Activated CD4-positive, alpha-beta T cell treated with anti-CD3 and anti-CD28 coated beads for 24 hours (primary cell): ENCODE measurements around the gene VWA8.
"Not testable (repeated sequence)": the region's sequence is repeated elsewhere in the genome, so short reads cannot be mapped to it uniquely, and the experiment has no call there.

Source experiments
- DNase-seq, 2 donors: peaks; one replicate each; pipeline ENCODE4 v3.0.0-alpha.2; 2020; ENCODE audit warnings: low read depth in 2 of 2

Gene VWA8

DNA sequence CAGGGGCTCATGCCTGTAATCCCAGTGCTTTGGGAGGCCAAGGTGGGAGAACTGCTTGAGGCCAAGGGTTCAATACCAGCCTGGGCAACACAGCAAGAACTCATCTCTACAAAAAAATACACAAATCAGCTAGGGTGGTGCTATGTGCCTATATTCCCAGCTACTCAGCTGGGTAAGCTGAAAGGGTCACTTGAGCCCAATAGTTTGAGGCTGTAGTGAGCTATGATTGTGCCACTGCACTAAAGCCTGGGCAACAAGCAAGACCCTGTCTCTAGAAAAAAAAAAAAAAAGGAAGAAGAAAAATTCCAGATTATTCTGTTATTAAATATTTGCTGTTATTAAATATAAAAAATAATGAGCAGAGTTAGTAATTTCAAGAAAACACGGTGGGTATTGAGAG, 372.5 kb downstream of the VWA8 start:
- no peak for DNase-seq

- no peak for DNase-seq
These were observed 373.4 kb downstream of the VWA8 start for GRCh38 chr13:41587490-41587889.

GRCh38 chr13:41586216-41586615, 374.7 kb downstream of the VWA8 start:
- no peak for DNase-seq

DNA sequence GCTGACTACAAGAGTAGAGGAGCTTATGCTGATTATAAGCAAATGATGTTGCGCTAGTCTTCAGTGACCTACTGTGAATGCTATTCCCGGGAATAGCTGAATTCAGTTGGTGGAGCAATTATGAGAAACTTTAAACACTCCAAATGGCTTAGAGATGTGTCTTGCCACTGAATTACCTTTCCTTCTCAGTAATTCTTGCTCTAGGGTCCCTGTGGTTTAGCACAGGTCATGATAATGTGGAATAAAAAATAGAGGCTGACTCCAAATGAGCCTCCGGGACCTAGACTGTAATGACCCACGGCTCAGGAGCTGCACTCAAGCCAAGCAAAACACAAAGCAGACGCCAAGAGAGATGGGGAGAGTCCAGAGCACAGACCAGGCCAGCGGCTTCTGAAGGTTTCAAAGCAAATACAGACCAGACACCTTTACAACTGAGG, 378.9 kb downstream of the VWA8 start:
- no peak for DNase-seq

DNA sequence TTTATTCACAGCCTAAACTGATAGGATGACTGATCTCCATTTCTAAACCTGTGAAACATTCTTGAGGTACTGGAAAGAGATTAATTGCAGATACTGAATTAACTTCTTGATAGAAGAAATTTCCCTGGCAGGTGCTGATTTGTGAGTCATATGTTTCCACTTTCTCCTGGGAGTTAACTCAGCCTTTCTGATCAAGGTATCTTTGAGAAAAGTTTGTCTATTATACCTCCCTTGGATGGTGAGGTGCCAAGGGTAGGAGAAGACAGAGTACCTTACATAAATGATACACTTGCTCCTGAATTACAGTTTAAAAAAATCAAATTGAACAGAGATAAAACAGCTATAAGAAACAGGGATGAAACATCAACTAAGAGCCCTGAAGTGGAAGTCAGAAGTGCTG, 380.6 kb downstream of the VWA8 start:
- DNase-seq: no peak

GRCh38 chr13:41579881-41580280, 381.0 kb downstream of the VWA8 start:
- DNase-seq: no peak

DNA sequence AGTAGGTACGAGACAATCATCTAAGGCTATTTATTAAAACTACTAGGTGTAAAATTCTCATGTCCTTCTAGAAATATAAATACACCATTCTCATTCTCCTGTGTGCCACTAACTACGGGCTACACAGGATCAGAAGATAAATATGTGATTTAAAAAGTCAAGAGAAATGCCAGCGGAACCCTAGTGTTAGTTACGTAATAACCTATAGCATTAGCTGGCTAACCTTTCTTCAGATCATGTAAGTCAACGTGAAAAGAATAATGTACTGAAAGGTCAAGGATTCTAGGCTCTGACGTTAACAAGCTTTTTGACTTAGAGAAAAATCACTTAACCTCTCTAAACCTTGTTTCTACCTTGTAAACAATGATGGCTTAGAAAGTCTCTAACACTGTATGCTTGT, 381.7 kb downstream of the VWA8 start:
- DNase-seq: no peak

GRCh38 chr13:41578371-41578770, 382.5 kb downstream of the VWA8 start:
- DNase-seq: no peak

GRCh38 chr13:41577436-41577835, 383.5 kb downstream of the VWA8 start:
- no peak for DNase-seq

DNA sequence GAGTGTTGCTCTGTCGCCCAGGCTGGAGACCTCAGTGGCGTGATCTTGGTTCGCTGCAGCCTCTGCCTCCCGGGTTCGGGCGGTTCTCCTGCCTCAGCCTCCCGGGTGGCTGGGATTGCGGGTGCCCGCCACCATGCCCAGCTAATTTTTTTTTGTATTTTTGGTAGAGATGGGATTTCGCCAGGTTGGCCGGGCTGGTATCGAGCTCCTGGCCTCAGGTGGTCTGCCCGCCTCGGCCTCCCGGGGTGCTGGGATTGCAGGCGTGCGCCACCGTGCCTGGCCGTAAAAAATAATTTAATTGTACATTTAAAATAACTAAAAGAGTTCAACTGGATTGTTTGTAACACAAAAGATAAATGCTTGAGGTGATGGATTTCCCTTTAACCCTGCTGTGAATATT, 387.3 kb downstream of the VWA8 start:
- not testable (repeated sequence) for DNase-seq

GRCh38 chr13:41571817-41572340, 389.0 kb downstream of the VWA8 start:
- DNase-seq: not testable (repeated sequence)

DNA sequence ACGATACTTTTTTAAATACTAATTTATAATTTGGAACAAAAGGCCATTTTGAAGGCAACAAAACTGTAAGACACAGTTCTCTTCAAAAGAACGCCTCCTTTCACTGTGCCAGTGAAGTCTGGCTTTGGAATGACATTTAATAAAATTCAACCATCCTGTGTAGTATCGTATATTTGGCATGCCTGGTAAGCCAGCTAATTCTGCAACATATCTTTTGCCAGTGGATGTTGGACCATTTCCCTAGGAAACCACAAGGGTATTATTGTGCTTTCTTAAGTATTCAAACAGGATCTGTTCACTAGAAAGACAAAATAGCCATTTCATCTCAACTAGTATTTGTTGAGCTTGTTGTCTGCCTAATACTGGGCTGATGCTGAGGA, 391.9 kb downstream of the VWA8 start:
- no peak for DNase-seq

- no peak for DNase-seq
These were observed 392.6 kb downstream of the VWA8 start for GRCh38 chr13:41568143-41568971.

- no peak for DNase-seq
These were observed 393.5 kb downstream of the VWA8 start for GRCh38 chr13:41567363-41567762.

DNA sequence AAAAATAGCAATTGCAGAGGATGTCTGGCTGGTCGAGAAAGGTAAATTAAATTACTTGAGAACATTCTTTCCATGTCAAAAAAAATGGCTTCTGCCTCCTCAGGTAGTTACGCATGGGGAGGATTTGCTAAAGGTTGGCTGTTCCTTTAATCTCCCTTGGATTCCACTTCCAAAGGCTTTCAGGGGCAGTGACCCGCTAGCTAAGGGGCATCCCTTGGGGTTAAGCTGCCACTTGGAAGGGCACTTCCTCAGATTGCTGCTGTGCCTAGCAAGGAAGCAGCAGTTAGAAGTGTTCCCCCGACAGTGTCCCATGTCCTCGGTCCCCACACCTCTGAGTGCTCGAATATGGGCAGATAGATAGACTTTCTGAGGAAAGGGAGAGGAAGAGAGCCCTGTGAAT, 395.1 kb downstream of the VWA8 start:
- no peak for DNase-seq

DNA sequence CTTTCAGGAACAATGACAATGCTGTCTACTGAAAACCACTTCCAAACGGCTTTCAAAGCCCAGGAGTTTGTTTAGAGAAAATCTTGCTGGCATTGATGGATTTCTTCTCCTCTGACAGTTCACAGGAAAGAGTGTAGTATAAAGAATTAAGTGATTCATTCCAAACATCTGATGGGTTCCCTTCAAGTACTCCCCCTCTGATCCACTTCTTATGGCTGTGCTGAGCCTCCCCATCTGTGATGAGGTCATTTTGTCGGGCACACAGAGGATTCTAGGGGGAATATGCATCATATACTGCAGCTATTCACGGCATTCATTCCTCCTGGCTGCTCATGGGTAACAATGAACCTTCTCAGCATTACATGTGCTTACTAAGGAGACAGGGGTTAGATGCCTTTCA, 395.7 kb downstream of the VWA8 start:
- DNase-seq: no peak

GRCh38 chr13:41563984-41564365, 396.9 kb downstream of the VWA8 start:
- no peak for DNase-seq

DNA sequence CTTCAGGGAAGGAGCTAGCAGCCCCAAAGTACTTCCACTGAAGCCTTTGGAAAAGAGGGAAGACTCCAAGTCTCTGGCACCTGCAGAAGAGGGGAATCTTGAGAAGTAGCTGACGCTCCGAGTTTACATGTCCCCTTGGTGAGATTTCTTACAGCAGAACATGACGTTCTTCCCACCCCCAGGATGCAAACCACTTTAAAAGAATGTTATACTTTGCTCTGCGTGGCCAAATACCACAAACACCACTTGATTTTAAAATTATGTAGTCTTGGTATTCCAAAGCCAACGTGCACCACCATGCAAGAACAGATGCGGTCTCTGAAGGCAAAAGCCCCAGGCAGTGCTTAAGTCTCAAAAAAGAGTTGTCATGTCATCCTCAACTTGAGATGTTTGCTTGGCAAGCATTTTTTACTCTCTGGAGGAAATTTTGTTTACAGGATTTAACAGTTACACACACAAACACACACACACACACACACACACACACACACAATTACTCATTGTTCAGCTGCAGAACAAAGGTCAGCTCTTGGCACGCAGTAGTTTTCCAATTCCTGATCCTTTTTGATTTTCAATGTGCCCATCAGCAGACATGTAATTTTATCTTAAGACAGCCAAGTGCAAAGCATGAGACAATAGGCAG, 397.4 kb downstream of the VWA8 start:
- no peak for DNase-seq

DNA sequence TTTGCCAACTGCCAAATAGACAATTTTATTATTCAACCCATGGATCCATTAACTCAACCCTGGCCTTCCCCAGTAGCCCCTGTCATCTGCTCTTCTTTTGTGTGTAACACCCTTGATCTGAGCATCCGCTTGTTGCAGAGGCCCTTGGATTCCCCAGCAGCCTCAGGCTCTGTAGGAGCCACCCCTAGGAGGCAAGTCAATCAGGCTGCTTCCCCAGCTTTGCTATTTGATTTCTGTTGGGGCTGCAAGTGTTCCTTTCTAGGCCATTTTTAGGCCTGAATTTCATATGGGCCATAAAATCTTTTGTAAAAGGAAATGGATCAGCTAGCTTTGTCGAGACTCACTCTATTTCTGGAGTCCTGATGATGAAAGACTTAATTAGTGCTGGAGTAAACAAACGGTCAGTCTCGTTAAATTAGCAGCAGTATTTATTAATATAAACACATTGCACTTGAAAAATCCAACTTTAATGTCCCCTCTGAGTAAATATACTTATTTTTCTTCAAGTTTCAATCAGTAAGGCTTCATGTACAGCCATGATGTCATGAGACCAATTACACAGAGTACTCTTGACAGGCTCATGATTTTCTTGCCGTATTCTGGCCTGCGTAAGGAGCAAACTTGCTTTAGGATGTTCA, 398.2 kb downstream of the VWA8 start:
- DNase-seq: no peak

GRCh38 chr13:41562083-41562482, 398.8 kb downstream of the VWA8 start:
- DNase-seq: no peak

DNA sequence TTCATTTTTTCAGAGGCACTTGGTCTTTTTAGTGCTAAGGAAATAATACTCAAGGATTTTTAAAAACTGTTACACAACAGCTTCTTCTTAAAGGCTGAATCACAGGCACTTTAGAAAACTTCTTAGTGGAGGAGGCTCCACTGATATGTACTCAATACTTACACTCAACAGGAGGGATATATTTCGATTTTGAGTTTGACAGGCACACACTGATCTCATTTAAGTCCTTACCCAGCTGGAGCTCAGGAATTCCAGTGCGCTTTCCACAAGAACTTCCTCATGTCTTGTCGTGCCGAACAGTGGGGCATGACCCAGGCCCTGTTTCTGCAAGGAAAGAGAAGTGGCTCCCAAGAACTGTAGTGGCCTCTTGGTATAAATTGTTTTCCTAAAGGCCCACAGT, 399.7 kb downstream of the VWA8 start:
- no peak for DNase-seq

- DNase-seq: no peak
These were observed 401.9 kb downstream of the VWA8 start for GRCh38 chr13:41558781-41559560.
